ENCODE results near the gene CHST6. TPM values are rescaled to one million over a fixed set of nuclear protein-coding genes. Genes with fewer than 3 reads are reported as not detected.
"Not testable (repeated sequence)": the region's sequence is repeated elsewhere in the genome, so short reads cannot be mapped to it uniquely, and the experiment has no call there.

Gene CHST6
- total RNA-seq, 1 donor from 2014 or later = 0.15 TPM

DNA sequence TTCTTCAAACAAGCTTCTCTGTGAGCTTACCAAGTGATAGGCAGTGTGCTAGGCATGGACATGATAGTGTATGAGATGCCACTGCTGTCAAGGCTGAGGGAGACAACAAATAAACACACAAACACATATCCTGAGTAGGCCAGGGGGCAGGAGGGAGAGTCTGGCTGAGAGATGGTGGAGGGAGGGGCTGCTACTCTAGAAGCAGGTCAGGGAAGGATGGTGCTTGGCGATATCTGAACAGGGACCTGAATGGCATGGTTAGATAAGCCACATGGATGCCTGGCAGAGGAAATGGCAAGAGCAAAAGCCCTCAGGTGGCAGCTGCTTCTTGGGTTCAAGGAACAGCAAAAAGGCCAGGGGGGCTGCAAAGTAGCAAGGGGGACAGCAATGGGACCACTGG is 8.6 kb upstream of the CHST6 start:
- ATAC-seq (no peak), DNase-seq (ENCODE audit: low spot score) (no peak)

DNA sequence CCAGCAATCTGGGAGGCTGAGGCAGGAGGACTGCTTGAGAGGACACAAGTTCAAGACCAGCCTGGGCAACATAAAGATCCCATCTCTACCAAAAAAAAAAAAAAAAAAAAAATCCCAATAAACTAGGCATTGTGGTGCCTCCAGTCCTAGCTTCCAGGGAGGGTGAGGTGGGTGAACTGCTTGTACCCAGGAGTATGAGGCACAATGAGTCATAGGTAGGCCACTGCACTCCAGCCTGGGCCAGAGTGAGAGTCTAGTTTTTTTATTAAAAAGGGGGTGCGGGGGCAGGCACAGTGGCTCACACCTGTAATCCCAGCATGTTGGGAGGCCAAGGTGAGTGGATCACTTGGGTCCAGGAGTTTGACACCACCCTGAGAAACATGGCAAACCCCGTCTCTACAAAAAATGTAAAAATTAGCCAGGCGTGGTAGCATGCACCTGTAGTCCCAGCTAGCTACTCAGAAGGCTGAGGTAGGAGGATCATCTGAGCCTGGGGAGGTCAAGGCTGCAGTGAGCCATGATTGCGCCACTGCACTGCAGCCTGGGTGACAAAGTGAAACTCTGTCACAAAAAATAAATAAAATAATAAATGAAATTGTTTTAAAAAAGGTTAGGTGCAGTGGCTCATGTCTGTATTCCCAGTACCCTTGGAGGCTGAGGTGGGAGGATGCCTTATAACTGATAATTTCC is 7.8 kb upstream of the CHST6 start:
- DNase-seq (ENCODE audit: low spot score) = no peak

DNA sequence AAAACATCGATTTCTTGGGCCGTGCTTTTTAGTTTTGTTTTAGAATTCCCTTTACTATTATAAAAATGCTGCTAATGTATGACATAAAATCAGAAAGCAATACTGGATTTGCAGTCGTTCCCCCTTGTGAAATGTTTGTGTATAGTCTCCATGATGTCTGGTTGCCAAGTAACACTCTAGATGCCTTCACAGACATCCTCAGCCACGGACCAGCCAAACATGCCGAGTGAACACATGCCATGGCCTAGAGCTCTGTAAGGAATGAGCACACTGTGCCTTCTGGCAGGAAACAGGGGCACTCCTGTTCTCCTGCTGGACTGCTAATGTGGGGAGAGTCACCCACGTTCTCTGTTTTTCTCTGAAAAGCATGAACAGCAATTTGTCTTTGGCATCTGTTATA is 6.6 kb upstream of the CHST6 start:
- DNase-seq (ENCODE audit: low spot score); ATAC-seq: not testable (repeated sequence)

More for the DNA sequence above, 7.8 kb upstream of the CHST6 start:
- no peak for ATAC-seq

DNA sequence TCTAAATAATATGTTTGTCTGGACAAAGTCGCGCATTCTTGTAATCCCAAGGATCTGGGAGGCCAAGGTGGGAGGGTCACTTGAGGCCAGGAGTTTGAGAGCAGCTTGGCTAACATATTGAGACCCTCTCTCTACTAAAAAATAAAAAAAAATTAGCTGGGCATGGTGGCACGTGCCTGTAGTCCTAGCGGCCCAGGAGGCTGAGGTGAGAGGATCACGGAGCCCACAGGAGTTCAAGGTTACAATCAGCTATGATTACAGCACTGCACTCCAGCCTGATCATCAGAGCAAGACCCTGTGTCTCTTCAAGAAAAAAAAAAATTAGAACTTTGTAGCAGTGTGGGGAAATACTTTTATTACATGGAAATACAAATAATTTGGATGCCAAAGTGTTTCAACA is 6.1 kb upstream of the CHST6 start:
- no peak for ATAC-seq
- DNase-seq (ENCODE audit: low spot score) = no peak

DNA sequence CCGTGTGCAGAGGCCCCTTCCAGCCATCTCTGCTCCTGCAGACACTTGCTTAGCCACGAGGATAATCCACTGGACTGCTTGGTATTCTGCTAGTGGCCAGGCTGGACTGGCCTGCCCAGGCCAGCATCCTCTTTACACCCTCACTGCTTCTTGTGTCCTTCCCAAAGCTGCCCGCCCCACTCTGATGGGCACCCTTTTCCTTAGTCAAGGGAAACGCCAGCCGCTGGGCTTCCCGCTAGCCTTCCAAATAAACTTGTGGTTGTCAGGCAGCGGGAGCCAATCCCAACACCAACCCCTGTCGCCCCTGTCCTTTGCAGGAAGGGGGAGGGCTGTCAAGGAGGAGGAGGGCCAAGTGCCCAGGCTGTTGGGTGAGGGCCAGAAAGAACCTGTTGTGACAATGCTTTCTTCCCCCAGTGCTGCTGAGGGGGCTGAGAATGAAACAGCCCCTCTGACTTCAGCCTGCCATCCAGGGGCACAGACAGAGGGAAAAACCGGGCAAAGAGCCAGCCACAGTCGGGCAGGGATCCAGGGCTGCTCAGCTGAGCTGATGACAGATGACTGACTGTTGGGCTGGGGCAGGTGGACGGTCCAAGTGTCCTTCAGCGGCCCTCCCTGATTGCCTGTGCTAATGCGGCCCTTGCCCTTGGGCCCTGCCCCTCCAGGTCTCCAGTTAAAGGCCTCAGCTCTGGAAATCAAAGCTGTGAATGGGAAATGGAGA is 3.5 kb upstream of the CHST6 start:
- ATAC-seq (peak; percentile 75), DNase-seq (ENCODE audit: low spot score) (peak; percentile 66)

DNA sequence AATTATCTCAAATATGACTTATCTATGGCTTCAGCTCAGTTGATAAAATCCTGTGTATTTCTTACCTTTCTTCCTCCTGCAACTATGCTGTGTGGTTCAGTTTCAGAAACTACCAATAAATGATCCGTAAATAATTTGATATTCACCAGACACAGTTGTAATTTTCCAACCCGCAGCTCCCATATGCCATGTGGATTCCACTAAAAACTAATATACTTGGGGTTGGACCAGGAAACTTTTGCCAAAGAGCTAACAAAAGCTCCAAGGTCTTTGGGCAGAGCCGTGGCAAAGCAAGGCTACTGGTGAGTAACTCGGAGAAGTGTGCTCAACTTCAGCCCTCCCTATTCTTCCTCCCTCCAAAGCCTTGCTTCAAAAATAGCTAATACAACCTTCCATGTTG is 2.3 kb upstream of the CHST6 start:
- no peak for ATAC-seq
- no peak for DNase-seq (ENCODE audit: low spot score)

DNA sequence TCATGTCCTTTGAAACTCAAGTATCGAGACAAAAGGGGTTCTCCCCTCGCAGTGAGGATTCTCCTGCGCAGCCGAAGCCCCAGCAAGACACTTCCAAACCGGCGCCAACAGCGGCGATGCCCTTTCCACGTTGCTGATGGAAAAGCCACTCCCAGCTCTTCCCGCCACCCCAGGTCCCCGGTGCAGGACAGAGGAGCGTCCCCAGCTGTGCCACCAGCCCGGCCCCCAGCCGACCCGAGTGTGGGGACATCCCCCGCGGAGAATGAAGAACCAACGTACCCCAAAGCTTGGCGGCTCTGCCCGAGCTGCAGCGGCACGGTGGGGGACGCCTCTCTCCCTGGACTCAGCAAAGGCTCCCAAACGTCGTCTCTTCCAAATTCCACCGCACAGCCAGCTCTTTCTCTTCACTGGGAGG is 573 bp downstream of the CHST6 start:
- ATAC-seq (peak; percentile 11), DNase-seq (ENCODE audit: low spot score) (no peak)

DNA sequence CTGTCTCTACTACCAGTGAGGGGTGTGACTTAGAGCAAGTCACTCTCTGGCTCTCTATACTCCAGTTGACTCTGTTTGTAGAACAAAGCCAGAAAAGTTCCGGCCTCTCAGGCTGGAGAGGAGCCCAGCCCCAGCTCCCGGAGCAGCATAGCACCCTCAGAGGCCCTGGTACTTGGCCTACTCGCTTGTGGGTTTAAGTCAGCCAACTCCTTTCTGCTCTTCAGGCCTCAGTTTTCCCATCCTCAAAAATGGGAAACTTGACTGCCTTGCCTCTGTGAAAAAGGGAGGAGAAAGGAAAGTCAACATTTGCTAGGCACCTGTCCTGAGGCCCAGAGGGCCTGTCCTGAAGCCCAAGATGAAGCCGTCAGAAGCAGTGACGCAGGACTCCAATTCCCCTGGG is 1.1 kb downstream of the CHST6 start:
- no peak for ATAC-seq
- no peak for DNase-seq (ENCODE audit: low spot score)

DNA sequence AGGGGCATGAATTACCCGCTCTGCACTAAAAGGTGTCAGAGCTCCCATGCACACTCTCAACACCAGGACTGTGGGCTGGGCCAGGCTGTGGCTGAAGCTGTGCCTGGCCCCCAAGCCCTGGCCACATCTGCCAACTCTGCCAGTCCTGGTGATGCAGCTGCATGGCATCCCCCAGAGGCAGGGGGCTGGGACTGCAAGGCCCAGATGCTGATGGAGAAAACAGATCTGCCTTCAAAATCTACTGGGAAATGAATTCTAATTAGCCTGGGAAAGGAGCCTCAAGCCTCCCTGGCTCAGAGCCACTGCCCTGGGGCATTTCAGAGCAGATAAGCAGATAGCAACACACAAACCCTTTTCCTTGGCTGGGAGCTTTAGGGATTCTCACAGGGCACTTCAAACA is 3.4 kb downstream of the CHST6 start:
- no peak for ATAC-seq
- no peak for DNase-seq (ENCODE audit: low spot score)

DNA sequence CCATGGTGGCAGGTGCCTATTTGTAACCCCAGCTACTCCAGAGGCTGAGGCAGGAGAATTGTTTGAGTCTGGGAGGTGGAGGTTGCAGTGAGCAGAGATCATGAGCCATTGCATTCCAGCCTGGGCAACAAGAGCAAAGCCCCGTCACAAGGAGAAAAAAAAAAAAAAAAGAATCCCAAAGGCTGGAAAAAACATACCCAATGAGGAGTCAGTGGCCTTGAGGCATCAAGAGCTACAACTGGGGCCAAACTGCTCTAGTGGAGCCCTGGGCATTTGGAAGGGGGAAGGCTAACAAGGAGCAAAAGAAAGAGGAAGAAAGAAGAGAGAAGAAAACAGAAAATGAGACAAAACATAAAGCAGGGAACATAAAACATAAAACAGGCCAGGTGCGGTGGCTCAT is 6.9 kb downstream of the CHST6 start:
- no peak for ATAC-seq

DNA sequence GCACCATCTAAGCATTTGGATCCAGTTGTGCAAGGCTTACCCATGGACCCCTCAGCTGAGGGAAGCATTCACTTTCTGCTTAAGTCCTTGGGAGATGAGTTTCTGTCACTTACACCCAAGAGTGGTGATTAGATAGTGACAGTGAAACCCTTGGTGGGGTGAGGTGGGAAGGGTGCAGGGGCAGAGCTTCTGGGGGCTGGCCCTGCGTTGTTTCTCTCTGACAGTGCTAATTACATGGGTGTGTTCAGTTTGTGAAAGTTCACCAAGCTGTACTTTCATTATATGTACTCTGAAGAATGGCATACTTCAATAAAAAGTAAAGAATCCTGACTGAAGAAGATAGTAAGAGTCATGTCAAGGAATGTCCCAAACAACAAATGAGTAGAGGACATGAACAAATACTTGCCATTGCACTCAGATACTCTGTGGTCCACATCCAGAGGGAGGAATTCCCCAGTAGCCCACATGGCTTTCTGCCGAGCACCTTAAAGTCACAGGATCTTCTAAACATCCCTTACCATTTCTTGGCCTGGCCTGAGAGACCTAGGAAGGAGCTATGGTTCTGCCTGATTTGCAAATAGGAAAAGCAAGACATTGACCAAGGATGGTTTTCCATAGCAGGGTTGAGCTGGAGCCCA is 8.4 kb downstream of the CHST6 start:
- ATAC-seq (no peak), DNase-seq (ENCODE audit: low spot score) (no peak)

More for the DNA sequence above, 6.9 kb downstream of the CHST6 start:
- DNase-seq (ENCODE audit: low spot score) = no peak

DNA sequence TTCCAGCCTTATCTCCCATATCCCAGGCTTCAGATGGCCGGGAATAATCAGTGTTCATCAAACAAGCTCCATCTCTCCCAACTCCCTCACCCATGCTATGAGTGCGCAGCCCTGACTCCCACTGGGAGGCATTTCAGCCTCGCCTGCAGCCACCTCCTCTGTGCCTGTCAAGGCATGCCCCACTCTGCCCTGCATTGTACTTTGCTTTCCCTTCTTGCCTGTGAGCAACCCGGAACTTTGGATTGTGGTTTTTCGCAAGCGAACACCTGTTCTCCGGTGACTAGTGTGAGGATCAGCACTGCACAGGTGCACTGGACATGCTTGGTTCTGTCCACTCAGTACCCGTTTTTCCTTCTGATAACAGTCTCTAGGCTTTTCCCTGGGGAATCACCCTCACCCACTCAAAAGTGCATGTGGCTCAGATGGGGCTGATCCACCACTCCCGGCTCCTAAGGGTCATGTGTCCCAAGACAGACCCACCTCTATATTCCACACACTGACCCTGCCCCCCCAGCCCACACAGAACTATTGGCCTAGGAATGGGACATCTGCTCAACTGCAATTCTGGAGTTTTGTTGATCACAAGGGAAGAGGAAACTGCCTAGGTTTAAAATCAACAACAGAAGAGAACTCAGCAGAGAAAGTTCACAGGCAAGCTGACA is 9.1 kb downstream of the CHST6 start:
- ATAC-seq = no peak
- DNase-seq (ENCODE audit: low spot score) = no peak

DNA sequence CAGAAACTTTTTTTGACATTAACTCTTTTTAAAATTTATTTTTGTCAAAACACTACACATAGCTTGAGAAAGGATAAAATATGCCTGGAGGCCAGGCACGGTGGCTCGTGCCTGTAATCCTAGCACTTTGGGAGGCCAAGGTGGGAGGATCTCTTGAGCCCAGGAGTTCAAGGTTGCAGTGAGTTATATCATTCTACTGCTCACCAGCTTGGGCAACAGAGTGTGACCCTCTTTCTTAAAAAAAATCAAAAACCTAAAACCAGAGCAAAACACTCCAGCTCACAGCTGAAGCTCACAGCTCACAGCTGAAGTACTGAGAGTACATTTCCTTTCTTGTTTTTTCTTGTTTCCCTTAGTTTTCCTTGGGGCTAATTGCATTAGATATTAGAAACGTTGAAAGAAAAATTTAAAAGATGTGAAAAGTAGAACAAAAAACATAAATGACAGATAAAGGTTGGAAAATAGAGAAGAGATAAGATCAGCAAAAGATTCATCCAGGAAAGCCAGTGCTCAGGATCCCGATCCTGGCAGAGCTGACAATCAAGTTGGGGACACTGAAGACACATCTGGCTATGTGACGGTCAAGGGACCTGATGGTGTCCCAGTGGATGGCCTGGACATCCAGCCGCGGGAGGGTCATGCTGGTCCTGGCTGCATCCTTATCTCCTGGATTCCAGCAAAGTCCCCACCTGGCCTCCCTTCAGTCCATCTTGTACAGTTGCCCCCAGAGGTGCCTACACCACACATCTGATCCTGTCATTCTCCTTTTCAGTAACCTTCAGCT is 9.8 kb downstream of the CHST6 start:
- DNase-seq (ENCODE audit: low spot score) = no peak
- ATAC-seq = no peak

DNA sequence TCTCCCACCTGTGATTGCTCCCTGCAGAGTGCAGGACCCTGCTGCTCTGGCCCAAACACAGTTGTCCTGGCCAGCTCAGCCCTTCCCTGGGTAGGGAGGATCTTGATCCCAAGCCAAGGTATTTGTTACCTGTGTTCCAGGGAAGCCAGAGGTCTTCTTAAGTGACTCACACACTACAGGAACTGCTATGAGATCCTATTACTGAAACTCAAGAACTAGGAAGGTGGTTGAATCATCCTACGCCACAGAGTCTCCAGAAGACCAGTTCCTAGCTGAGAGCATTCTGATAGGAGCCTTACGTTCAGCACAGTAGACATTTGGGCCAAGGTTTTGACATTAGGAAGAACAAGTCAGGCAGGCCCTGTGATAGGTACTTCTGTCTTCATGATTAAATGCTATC is 12.0 kb downstream of the CHST6 start:
- no peak for DNase-seq (ENCODE audit: low spot score)
- no peak for ATAC-seq

DNA sequence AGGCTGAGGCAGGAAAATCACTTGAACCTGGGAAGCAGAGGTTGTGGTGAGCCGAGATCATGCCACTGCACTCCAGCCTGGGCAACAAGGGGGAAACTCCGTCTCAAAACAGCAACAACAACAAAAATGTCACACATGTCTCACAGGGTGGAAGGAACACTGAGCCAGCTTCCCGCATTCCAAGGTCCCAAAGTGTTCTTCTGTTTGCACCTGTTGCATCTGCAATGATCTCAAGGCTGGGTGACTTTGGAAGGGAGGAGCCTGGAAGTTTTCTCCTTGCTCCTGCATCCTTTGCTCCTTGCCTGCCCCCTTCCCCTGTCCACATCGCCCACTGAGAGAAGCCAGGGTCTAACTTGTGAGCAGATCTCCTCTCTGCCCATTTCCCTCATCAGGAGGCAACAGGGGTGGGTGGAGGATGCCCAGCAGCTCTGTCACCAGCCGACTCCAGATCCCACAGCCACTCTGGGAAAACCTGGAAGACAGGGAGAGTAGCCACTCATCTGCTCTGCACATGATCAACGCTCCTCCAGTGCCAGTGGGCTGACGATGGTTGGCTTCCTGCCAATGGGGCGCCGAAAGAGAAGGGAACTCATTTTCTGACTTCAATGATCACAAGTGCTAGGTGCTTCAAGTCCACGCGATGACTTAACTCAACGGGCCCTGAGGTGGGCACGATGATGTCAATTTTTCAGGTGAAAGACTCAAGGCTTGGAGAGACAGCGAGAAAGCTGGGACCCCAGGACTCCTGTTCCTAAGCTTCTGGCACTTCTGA is 12.6 kb downstream of the CHST6 start:
- no peak for DNase-seq (ENCODE audit: low spot score)
- no peak for ATAC-seq

DNA sequence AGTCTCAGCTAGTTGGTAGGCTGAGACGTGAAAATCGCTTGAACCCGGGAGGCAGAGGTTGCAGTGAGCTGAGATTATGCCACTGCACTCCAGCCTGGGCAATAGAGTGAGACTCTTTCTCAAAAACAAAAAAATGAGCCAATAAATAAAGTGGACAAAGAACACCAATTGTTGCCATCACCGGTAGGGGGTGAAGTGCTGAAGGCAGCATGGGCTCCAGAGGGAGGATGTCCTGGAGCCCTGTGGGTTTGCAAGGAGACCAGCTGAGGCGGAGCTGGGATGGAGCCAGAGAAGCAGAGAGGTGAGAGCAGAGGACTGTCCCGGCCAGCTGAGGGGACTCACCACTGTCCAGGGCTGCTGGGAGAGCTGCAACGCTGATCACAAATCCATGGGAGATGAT is 13.8 kb downstream of the CHST6 start:
- no peak for DNase-seq (ENCODE audit: low spot score)
- no peak for ATAC-seq

DNA sequence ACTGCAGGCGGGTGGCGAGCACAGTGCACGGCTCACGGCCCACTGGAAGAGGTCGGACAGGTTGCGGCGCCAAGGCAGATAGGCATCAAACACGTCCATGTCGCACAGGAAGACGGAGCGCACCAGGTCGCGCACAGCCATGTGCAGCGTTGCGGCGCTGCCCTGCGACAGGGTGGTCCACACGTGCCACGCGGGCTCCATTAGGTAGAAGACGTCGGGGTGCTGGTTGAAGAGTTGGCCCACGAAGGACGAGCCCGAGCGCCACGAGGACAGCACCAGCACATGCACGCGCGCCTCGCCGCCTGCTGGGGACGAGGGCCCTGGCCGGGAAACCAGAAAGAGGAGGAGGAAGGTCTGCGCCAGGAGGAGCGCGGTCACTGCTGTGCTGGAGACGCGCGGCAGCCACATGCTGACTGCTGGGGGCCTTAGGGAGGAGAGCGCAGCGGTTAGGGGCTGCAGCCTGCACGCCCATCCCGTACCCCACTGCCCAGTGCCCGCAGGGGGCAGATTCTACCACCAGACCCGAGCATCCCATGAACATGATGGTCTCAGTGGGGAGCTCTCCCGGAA is 15.7 kb downstream of the CHST6 start:
- DNase-seq (ENCODE audit: low spot score) (no peak), ATAC-seq (no peak)

DNA sequence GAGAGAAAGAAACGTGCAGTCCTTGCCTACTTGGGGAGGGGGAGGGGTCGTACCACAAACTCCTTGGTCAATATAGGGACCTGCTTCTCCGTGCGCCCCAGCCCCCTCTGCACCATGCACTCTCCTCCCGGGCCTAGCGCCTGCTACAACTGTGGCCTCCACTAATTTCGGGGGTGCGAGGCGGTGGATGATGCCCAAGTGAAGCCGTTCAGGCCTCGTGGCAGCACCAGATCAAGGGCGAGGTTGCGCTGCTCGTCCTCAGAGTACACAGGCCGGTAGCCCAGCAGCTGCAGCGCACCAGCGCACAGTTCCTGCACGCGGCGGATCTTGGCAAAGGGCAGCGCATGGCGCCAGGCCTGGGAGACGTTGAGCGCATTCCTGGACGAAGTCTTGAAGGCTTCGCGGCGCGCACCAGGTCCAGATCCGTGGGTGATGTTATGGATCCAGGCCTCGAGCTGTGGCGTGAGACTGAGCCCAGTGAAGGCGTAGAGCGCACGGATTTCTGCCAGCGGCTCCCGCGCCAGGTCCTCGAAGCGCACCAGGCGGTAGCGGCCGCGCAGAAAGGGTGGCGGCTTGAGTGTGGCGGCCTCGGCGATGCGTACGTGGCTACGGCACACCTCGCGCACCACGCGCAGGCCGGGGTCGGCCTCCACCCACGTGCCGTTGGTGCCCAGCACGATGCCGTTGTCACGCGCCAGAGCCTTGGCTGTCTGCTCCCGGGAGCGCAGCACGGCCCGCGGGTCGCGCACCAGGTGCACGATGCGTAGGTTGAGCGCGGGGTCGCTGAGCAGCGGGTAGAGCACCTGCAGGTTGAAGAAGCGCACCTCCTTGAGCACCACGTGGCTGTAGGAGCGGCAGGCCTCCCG is 16.5 kb downstream of the CHST6 start:
- ATAC-seq (no peak), DNase-seq (ENCODE audit: low spot score) (no peak)
